Bronchial epithelial cell (primary cell): Measurements from ENCODE around the gene TTLL8. TPM values are rescaled to one million over a fixed set of nuclear protein-coding genes. Genes with fewer than 3 reads are reported as not detected.

Source experiments
- DNase-seq: peaks from one replicate; pipeline ENCODE4 v3.0.0-alpha.2; 2010; ENCODE audit warnings: low read depth
- FAIRE-seq: peaks from 2 replicates; lab custom pipeline; 2011; peaks lifted over from hg19 to GRCh38; lab: Jason Lieb, UNC
- H3K27me3 ChIP-seq: 2 replicates; pipeline ENCODE4 v1.5.1; 2011; ENCODE audit warnings: low read length; ENCODE audit not compliant: control insufficient read depth, insufficient read depth
- H3K36me3 ChIP-seq: 2 replicates; pipeline ENCODE4 v1.5.1; 2011; ENCODE audit warnings: low read length; ENCODE audit not compliant: control insufficient read depth, insufficient read depth
- H3K4me3 ChIP-seq: 2 replicates; pipeline ENCODE4 v1.5.1; 2011; ENCODE audit warnings: mild to moderate bottlenecking, low read depth, low read length, control low read depth
- total RNA-seq: library from RNA; depleted of rRNA; stranded (reverse); fragments of >200 nt; gene quantifications from 2 replicates; pipeline ENCODE4 v1.2.1, GENCODE V29; 2014
- TF ChIP-seq, protein P1 (sequence below): IDR thresholded peaks from 2 replicates; pipeline ENCODE4 v1.5.1; 2011; ENCODE audit warnings: mild to moderate bottlenecking, moderate library complexity, low read length, control low read depth, inconsistent platforms; ENCODE audit not compliant: insufficient read depth, severe bottlenecking

Gene TTLL8
- total RNA-seq, 1 donor from 2014 or later = not detected

DNA sequence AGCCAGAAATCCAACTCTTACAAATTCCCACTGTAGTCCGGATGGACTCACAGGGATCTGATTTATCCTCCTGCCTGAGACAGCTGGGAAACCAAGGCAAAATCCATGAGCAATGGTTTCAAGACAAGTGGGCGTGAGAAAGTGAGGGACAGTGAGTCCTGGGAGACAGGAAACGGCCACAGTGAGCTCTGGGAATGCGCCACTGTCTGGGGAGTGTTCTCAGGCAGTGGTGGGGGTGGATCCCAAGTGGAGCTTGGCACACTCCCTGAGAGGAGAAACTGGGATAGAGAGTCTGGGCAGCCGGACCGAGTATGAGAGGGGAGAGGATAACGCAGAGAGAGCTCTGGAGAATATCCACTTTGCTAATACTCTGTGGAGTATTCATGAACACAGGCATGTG is 55.3 kb downstream of the TTLL8 start:
- Histone ChIP-seq H3K4me3 (no peak overlapping the region), H3K36me3 (no peaks in the 10 kb centered on the region), H3K27me3 (peaks cover 1% of the 10 kb centered on the region)
- DNase-seq (no peak), FAIRE-seq (no peak)
- TF ChIP-seq, protein P1, sequence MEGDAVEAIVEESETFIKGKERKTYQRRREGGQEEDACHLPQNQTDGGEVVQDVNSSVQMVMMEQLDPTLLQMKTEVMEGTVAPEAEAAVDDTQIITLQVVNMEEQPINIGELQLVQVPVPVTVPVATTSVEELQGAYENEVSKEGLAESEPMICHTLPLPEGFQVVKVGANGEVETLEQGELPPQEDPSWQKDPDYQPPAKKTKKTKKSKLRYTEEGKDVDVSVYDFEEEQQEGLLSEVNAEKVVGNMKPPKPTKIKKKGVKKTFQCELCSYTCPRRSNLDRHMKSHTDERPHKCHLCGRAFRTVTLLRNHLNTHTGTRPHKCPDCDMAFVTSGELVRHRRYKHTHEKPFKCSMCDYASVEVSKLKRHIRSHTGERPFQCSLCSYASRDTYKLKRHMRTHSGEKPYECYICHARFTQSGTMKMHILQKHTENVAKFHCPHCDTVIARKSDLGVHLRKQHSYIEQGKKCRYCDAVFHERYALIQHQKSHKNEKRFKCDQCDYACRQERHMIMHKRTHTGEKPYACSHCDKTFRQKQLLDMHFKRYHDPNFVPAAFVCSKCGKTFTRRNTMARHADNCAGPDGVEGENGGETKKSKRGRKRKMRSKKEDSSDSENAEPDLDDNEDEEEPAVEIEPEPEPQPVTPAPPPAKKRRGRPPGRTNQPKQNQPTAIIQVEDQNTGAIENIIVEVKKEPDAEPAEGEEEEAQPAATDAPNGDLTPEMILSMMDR = no peak

DNA sequence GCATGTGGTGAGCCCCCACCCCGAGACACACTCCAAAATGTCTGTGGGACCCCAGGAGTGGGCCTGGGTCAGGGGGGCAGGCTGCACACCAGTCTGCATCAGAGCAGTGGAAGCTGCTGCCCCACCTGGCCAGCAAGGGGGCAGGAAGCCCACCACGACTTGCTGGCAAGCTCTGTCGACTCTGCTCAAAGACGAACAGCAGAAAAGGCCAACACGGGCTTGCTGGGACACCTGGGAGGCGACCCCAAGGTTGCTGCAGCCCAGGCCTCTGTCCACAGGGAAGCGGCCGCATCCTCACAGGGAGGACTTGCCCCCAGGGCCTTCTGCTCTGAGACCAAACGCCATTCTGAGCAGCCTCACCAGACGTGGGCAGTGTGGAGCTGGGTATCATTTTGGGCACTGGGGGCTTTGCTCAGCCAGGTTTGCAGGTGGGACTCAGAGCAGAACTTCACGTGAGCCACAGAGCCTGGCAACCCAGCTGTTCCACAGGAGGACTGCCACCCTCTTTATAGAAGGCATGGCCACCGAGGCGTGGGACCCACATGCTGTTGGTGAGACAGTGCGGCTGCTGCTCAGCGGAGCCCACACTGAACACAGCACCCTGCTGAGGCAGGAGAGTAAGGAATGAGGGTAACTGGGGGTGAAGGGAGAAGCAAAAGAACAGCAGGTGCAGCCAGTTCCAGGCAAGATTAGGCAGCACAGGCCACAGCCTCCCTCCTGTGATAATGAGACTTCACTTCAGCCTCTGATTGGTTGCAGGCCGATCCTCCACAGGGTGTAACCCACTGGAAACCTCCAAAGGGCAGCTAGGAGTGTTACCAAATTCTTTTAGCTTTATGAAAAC is 56.5 kb downstream of the TTLL8 start:
- Histone ChIP-seq H3K27me3 (peaks cover 1% of the 10 kb centered on the region), H3K36me3 (no peaks in the 10 kb centered on the region), H3K4me3 (no peak overlapping the region)
- FAIRE-seq (no peak), DNase-seq (no peak)
- TF ChIP-seq, protein P1 = no peak

DNA sequence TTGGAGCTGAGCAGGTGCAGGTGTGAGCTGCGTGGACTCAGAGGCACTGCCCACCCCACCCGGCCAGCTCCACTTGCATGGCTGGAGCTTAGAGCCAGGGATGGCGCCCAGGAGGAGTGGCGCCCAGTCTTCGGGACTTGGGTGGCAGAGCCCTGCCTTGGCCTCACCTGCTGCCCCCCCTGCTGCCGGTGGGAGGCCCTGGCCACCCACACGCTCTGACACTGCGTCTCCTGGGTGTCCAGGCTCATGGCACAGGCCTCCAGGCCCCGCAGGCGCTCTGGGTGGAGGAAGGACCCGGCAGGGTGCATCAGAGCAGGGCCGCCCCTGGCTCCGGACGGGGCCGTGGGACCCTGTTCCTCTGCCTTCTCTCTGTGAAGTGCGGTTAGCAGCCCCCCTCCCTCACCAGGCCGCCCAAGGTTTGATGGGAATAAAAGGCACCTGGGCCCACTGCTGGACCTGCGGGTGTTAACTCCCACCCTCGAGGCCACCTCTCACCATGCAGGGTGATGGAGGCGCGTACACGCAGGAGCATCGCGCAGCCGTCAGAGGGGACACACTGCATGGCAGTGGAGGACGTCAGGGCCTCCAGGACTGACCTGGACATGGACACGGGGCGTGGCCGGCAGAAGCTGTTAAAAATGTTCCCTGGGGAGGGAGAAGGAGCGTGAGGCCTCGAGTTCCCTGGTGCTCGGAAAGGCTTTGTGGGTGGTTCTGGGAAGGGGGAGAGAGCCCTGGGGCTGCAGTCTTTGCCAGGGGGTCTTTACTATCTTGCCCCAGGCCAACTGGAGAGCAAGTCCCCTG is 57.3 kb downstream of the TTLL8 start:
- FAIRE-seq (no peak), DNase-seq (no peak)
- TF ChIP-seq, protein P1 = no peak
- Histone ChIP-seq H3K36me3 (no peaks in the 10 kb centered on the region), H3K4me3 (no peak overlapping the region), H3K27me3 (peaks cover 1% of the 10 kb centered on the region)

DNA sequence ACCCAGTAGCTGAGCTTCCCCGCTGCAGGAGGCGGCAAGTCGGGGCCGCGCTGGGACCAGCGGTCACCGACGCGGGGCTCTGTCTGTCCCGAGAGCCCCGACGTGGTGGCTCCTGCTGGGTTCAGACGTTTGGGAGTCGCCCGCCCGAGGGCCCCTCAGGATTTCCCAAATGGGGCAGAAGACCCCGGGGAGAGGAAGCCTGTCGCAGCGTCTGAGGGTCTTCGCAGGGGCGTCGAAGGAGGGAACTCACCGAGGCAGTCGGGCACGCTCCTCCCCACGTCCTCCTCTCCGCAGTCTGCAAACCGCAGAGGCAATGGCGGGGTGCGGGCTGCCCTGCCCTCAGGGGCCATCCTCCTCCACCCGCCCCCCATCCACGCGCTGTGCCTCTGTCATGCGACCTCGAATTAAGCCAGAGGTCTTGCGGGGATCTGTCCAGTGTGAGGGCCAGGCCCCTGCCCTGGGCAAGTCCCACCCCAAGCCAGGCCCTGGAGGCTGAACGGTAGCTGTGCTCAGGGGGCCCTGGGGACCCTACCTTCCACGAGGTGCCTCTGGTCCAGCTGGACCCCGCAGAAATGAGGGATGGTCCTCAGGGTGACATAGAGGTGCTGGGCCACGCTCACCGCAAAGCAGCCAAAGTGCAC is 58.0 kb downstream of the TTLL8 start:
- TF ChIP-seq, protein P1 = no peak
- H3K27me3 ChIP-seq = peaks cover 1% of the 10 kb centered on the region
- peak overlapping the region; percentile 10 for H3K4me3 ChIP-seq
- H3K36me3 ChIP-seq = no peaks in the 10 kb centered on the region
- DNase-seq = no peak
- FAIRE-seq = no peak

DNA sequence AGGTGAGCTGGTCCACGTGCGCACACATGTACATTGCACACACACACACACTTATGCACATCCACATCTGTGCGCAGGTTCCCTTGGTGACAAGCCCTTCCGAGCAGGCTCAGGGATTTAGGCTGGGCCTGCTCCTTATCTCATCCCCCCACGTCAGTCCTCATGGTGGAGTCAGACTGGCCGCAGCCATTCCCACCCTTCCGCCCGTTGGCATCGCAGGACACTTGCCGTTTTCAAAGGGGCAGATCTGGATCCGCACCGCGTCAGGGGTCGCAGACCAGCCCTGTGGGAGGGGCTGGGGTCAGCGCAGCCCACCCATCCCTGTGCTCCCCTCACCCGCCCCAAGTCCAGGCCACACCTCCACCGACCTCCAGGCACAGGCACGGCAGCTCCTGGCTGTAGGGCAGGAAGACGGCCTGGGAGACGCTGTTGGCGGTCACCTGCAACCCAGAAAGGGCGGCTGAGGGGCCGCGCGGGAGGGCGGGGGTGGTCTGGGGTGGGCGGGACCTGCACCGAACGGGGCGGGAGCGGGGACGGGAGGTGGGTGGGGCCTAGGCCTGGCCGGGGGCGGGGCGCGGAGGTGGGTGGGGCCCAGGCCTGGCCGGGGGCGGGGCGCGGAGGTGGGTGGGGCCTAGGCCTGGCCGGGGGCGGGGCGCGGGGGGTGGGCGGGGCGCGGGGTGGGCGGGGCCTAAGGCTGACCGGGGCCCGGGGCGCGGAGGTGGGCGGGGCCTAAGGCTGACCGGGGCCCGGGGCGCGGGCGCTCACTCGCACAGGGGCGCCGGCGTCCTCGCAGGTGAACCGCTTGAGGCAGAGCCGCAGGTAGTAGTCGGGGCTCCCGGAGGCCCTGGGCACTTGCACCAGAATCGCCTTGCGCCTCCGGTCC is 58.8 kb downstream of the TTLL8 start:
- DNase-seq (no peak), FAIRE-seq (no peak)
- TF ChIP-seq, protein P1 = no peak
- H3K4me3 ChIP-seq = peak overlapping the region; percentile 10
- peaks cover under 1% of the 10 kb centered on the region for H3K27me3 ChIP-seq
- H3K36me3 ChIP-seq = no peaks in the 10 kb centered on the region
